Stimulated activated CD4-positive, alpha-beta T cell treated with anti-CD3 and anti-CD28 coated beads, Interleukin-12 subunit alpha, Interleukin-12 subunit beta, amount 100 ng/mL, for 48 hours (primary cell): Measurements from ENCODE around the gene CARMIL3.
"Not testable (repeated sequence)": the region's sequence is repeated elsewhere in the genome, so short reads cannot be mapped to it uniquely, and the experiment has no call there.

Experiments
- DNase-seq, 3 donors: peaks; one replicate each; pipeline ENCODE4 v3.0.0-alpha.2; 2020; ENCODE audit warnings: low read depth in 2 of 3, low spot score in 1 of 3

CARMIL3 gene

DNA sequence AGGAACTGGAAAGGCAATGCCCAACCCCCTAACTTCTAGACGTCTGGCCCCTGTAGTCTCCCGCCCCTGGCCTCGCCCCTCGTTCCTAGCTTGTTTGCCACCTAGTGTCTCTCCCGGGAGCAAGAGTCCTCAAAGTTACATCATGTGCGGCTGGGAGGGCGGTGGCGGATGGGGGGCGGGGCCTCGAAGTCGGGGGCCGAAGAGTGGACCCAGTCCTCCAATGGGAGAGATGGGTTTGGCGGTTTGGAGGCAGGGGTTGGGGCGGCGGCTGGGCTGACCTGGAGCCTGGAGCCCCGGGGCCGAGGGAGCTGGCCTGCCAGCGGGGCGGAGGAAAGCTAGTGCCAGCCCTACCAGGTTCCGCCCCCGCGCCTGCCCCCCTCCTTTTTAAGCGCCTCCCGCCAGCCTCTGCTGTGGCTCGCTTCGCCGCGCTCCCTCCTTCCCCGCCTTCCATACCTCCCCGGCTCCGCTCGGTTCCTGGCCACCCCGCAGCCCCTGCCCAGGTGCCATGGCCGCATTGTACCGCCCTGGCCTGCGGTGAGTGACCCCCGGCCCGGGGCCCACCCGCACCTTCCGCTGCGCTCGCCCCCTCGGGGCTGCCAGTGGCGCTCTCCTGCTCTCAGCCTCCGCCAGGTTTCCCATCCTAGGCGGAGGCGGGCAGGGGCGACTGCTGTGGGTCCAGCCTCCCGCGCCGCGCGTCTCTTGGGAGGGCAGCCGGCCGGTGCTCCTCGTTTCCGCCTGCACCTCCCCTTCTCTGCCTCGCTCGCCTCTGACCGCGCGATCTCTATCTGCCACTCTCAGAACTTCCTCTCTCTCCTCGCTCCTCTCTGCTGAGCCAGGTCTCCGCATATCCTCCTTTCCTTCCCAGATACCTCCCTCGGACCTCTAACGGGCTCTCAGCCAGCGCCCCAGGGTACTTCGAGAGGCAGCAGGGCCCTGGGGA lies 42.4 kb downstream of the CARMIL3 start, which contains the start of gene PCK2:
PCK2 (plus strand) TSS at position 411 of the 940 bp plus-strand sequence; CDS start at position 506, 95 bp downstream.
- peak; percentile 75 to 88 (median 87) for DNase-seq

DNA sequence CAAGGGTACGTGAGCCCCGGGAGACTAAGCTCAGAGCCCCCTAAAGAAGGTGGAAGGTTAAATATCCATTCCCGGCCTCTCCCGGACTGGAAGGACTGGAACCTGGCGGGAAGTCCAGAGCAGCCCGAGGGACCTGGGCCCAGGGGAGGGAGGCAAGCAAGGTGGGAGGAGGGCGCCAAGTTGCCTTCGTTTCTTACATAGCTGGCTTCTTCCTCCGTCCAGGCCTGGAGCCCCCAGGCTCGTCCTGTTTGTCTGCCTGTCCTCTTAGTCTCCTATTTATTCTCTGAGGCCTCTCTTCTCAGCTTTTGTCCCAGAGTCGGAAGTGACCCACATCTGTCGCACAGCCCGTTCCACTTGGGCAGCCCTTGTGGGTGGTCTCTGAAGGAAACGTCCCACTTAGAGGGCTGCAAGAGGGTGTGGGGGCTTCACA lies 43.0 kb downstream of the CARMIL3 start:
- DNase-seq = no peak

DNA sequence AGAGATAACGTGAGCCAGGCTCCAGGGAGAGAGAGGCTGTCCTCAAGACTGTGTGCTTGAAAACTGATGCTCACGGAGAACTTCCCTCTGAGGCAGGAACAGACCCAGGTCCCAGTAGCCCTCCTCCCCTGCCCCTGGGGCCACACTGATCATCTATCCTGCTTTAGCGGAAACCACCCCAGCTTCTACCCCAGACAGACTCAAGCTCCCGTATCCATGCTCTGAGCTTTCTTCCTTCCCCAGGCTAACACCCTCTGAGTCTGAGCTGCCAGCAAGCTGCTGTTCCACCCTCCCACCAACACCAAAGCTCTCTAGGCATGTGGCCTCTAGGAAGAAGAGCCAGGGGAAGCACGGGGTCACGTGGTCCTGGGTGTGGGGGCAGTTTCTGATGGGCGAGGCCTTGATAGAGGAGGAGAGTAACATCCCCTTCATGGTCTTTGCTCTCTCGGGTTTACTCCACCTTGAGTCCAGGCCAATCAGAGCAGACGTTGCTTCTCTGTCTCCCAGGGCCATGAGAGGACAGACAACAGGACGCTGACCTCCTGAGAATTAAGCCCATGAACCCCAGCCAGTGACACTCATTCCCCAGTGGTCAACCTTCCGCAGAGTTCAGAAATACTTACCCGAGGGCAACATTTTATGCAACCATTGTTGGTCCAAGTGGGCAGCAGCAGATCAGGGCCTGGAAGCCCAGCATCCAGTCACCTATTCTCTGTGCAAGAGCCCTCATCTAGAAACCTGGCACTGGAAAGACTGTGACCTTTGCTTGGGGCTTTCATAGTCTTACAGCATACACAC lies 43.7 kb downstream of the CARMIL3 start:
- peak; percentile 53 to 61 (median 56) for DNase-seq

DNA sequence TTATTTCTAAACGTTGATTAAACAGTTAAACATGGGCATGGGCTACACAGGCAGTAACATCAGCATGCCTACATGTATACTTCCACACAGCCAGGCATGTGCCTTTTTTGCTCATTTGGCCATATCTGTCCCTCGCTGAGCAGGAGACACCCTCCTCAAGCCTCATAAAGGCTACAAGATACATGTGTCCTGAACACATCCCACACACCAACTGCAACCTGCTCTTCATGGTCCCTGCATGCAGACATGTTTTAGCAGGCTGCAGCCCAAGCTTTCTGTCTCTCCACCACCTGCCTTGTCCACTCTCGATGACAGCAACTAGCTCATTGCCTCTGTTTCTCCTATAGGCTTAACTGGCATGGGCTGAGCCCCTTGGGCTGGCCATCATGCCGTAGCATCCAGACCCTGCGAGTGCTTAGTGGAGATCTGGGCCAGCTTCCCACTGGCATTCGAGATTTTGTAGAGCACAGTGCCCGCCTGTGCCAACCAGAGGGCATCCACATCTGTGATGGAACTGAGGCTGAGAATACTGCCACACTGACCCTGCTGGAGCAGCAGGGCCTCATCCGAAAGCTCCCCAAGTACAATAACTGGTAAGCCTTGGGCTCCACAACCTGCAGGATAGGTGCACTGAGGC lies 44.9 kb downstream of the CARMIL3 start:
- DNase-seq = no peak

DNA sequence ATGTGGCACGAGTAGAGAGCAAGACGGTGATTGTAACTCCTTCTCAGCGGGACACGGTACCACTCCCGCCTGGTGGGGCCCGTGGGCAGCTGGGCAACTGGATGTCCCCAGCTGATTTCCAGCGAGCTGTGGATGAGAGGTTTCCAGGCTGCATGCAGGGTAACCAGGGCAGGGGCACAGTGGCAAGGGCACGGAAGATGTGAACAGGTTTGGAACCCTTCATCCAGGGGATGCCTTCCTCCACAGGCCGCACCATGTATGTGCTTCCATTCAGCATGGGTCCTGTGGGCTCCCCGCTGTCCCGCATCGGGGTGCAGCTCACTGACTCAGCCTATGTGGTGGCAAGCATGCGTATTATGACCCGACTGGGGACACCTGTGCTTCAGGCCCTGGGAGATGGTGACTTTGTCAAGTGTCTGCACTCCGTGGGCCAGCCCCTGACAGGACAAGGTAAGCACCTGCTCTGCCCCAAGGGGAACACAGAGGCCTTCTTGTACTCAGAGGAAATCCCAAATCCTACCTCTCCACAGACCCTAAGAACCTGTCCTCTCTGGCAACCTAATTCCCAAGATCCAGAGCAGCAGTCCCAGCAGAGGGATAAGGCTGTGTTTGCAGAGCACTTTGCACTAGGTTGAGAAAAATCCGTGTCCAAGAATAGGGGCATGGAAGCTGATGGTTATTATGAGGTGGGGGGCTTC lies 46.6 kb downstream of the CARMIL3 start:
- no peak for DNase-seq

DNA sequence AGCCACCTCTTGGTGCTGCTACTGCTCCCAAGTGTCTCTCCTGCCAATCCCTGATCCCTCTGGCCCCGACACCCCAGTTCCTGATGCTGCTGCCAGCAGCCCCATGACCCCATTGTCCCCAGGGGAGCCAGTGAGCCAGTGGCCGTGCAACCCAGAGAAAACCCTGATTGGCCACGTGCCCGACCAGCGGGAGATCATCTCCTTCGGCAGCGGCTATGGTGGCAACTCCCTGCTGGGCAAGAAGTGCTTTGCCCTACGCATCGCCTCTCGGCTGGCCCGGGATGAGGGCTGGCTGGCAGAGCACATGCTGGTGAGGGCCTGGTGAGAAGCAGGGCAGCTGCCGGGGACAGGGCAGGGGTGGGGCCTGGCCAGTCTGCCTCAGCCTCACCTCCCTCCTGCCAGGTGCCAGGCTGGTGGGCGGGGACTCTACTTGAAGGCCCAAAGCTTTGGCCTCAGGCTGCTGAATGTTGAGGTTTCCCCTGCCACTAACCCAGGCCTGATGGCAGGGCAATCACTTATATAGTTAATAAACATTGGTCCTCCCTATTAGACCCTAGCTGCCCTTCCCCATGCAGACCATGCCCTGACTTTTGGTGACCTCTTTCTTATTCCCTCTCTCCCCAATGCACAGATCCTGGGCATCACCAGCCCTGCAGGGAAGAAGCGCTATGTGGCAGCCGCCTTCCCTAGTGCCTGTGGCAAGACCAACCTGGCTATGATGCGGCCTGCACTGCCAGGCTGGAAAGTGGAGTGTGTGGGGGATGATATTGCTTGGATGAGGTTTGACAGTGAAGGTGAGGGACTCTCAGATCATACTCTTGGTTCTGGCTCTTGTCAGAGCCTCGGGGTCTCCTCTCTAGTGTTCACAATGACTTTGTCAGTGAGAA lies 47.4 kb downstream of the CARMIL3 start:
- DNase-seq = no peak

DNA sequence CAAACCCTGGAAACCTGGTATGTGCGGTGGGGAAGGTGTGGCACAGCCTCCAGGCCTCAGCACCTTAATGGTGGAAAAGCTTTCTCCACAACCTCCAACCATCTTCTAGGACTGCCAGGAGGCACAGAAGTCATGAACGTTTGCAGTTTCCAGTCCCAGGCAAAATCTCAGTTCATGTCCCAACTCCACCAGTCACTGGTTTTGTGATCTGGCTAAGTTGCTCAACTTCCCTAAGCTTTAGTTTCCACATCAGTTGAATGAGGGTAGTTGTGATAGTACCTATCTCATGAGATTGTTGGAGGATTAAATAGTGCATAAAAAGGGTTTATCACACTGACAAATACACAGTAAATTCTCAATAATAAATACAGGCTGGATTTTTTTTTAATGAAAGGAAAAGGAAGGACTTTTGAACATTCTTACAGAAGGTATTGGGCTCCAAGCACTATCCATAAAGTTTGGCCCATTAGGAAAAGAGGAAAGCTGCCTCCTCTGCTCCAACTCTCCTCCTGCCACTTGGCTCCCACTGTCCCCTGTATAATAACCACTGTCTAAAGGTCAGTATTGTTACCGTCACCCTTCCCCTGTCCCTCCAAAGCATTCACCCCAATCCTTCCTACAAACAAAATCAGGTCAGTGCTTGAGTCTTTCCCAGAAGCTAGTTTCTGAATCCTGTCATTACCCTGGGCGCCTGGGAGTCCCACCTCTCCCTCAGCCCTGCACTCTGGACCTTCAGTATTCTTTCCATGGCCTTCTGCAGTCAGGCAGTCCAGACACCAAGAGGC lies 48.6 kb downstream of the CARMIL3 start:
- no peak for DNase-seq

DNA sequence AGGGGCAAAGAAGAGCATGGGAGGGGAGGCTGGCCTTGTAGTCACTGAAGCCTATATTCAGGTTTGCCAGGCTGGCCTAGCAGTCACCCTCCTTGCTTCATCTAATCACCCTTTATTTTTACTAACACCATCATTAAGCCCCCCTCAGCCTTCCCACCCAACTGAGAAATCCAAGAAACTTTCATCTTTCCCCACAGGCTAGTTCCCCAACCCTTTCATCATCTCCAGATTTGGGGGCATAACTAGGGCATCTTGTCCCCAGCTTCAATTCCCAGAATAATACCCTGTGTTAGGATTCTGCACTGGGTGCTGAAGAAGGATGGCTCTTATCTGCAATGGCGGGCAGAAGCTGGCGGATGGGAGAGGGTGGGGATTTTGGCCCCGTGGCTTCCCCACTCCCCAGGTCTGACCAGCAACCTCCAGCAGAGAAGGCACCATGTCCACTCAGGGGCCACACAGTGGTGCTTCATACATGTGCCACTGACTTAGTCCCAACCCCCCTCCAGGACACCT lies 49.2 kb downstream of the CARMIL3 start:
- no peak for DNase-seq

DNA sequence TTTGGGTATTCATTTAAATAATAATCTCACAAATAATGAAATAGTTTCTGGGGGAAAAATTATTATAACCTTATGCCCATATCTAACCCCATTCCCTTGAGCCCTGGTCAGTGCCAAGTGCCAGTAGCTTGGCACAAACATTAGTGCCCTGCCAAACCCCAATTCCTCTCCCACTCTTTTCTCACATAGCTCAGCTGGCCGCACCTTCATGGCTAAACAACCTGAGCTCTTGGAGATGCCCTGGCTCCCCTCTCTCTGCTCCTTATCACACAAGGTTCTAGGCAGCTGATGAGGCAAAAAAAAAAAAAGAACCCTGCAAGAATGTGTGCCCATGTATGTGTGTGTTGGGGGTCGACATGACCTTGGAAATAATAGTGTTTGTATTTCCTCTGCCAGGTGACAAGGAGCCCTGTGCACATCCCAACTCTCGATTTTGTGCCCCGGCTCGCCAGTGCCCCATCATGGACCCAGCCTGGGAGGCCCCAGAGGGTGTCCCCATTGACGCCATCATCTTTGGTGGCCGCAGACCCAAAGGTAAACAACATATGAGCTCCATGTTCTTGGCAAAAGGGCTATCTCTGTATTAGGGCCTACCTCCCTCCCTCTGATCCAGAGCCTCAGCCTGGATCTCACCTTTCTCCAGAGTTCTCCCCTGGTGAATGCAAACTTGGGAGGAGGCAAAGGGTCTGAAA lies 50.7 kb downstream of the CARMIL3 start:
- no peak for DNase-seq

DNA sequence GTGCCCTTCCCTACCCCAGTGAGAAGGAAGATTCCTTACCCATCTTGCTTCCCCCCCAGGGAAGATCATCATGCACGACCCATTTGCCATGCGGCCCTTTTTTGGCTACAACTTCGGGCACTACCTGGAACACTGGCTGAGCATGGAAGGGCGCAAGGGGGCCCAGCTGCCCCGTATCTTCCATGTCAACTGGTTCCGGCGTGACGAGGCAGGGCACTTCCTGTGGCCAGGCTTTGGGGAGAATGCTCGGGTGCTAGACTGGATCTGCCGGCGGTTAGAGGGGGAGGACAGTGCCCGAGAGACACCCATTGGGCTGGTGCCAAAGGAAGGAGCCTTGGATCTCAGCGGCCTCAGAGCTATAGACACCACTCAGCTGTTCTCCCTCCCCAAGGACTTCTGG lies 51.6 kb downstream of the CARMIL3 start:
- no peak for DNase-seq

DNA sequence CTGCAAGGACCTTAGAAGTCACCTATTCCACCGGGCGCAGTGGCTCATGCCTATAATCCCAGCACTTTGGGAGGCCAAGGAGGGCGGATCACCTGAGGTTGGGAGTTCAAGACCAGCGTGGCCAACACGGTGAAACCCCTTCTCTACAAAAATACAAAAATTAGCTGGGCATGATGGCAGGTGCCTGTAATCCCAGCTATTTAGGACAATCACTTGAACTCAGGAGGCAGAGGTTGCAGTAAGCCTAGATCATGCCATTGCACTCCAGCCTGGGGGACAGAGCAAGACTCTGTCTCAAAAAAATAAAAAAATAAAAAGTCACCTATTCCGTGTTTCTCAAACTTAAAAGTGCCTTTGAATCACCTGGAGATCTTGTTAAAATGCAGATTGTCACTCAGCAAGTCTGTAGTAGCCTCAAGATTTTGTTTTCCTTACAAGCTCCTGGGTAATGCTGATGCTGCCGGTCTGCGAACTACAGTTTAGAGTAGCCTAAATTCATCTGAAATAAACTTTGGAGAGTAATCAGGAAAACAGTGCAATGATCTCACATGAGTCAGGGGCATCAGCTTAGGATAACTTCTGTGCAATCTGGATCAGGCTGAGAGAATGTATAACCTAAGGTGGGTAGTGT lies 53.9 kb downstream of the CARMIL3 start:
- DNase-seq = not testable (repeated sequence)

DNA sequence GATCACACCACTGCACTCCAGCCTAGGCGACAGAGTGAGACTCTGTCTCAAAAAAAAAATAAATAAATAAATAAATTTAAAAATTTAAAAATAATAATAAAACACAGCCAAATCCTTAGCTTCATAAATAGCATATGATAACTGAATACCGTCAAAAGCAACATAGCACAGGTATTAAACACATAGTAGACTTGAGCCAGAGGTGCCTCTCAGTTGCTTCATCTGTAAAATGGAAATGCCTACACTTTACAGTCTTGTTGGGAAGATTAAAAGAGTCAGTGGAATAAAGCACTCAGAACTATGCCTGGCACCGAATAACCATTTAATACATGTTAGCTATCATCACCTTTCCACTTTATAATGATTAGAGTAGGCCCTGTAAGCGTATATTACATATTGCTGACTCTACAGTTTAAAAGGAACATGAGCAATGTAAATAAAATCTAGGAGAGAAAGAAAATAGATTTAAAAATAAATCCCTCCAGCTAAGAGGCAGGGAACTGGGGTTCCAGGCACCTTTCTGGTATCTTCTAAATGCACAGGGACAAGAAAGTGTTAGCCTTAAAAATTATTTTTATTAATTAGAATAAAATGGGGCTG lies 55.0 kb downstream of the CARMIL3 start:
- DNase-seq = no peak

DNA sequence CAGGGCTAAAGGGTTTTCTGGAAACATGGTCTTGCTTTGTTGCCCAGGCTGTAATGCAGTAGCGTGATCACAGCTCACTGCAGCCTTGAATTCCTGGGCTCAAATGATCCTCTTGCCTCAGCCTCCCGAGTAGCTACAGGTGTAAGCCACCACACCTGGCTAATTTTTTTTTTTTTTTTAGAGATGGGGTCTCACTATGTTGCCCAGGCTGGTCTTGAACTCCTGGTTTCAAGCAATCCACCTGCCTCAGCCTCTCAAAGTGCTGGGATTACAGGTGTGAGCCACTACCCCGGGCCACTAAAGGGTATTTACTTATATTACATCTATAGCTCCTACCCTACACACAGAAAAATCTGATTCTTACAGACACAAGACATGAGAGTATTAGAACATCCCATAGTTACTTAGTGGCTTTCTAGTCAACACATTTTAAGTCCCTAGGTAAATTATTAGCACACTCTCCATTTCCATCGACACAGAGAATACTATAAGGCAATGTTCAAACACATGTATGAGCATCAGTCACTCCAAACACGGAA lies 56.6 kb downstream of the CARMIL3 start:
- no peak for DNase-seq

DNA sequence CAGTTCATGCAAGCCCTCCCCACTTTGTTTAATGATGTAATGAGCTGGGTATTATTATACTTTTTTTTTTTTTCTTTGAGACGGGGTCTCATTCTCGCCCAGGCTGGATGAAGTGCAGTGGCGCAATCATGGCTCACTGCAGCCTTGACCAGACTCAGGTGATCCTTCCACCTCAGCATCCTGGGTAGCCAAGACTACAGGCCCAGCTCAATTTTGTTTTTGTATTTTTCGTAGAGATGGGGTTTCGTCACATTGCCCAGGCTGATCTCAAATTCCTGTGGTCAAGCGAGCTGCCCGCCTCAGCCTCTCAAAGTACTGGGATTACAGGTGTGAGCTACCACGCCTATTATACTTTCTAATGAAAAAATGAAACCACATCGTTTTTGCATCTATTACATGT lies 58.3 kb downstream of the CARMIL3 start:
- no peak for DNase-seq

DNA sequence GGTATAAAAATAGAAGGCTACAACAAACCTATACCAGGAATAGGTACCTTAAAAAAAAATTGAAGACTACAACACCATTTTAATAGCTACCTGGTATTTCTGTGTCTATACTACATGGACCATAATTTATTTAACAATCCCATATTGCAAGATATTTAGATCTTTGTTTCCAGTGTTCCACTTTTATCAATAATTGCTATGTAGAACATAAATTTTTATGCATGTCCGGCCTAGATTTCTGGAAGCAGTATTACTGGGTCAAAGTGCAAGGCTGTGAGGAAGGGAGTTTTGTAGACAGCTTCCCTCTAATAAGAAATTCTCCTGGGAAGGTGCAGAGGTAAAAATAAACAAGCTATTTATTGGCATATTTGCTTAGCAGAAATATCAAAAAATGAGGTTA lies 58.7 kb downstream of the CARMIL3 start:
- no peak for DNase-seq

DNA sequence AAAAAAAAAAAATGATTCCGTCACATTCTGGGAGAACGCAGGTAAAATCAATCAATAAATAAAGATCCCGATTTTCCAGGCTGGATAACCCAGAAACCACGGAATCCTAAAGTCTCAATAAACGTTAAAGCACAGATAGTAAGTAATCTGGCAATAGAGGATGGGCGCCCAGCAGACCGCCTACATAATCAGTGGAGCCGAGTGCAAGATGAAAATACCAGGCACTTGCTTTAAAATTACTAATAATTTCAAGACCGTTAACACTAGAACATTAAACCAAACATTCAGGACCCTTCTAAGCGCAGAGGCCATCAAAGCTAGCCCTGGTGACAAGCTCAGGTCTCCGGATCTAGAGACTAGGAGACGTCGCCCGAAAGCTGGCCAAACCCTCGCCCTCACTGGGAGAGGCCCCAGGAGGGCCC lies 61.6 kb downstream of the CARMIL3 start:
- DNase-seq = no peak
